SK-N-SH (cell line): ENCODE results near the gene EXOC2.

Source experiments
- CTCF ChIP-seq: fragments of 200-600 bp; sonication (generic); IDR thresholded peaks from 2 replicates; pipeline ENCODE4 v1.6.1; 2017; ENCODE audit warnings: antibody characterized with exemption, mild to moderate bottlenecking, moderate library complexity
- EP300 ChIP-seq, 2 experiments: IDR thresholded peaks; 2 replicates each; pipeline versions ENCODE4 v1.4.0 to v1.6.1; 2012; ENCODE audit warnings: borderline replicate concordance in 1 of 2, low read depth in 1 of 2, low read length in 1 of 2
- FOXJ3 ChIP-seq: sonication (generic); formaldehyde crosslinking; IDR thresholded peaks from 2 replicates; pipeline ENCODE4 v1.5.1; 2020; ENCODE audit warnings: mild to moderate bottlenecking, missing genetic modification reagents
- POLR2AphosphoS5 ChIP-seq: IDR thresholded peaks from 2 replicates; pipeline ENCODE4 v1.6.1; 2012; ENCODE audit warnings: low read depth, low read length
- RAD21 ChIP-seq: IDR thresholded peaks from 2 replicates; pipeline ENCODE4 v1.6.1; 2012; ENCODE audit warnings: mild to moderate bottlenecking, low read length
- RCOR1 ChIP-seq: fragments of 150-350 bp; IDR thresholded peaks from 2 replicates; pipeline ENCODE4 v1.6.1; 2017; ENCODE audit warnings: antibody characterized with exemption, low read length
- RFX5 ChIP-seq: IDR thresholded peaks from 2 replicates; pipeline ENCODE4 v1.6.1; 2012; ENCODE audit warnings: mild to moderate bottlenecking, improper control_type of control experiment, low read length
- TCF12 ChIP-seq: IDR thresholded peaks from 2 replicates; pipeline ENCODE4 v1.4.0; 2012
- YY1 ChIP-seq: IDR thresholded peaks from 2 replicates; pipeline ENCODE4 v1.4.0; 2012; ENCODE audit warnings: low read depth, mild to moderate bottlenecking
- TF ChIP-seq, protein P1 (sequence below): IDR thresholded peaks from 2 replicates; pipeline ENCODE4; 2012

DNA sequence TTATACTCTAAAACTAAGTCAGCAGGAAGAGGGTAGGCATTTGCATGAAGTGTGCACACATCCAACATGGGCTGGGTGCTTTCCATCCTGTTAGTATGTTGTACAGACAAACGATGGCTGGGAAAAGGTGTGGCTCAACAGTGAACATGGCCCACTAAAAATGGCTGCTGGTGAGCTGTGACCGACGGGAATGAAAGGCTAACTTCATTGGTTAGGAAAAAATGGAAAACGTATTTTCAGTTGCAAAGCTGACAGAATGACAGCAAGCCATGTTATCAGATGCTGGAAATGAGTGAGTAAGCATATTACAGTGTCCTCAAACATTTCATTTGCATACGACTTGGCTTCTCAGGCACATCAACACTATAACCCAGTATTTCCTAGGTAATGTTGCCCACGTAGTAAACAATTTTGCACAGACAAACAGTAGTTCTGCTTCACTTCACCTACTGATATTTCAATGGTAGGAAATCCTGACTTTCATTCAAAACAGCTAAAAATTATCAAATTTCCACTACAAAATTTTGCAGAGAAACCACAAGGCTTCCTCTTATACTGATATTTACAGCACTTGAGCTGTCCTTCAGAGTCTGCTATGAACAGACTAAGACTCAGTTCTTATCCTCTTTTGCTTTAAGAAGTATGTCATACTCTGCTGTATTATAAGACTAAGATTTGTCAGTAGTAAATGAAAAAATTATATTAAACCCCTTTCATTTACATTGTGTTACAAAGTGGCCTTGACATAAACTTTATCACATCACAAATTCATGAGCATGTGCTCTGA is 202.5 kb downstream of the EXOC2 start:
- no peak for TF ChIP-seq CTCF
- no peak for TF ChIP-seq RFX5
- no peak for TF ChIP-seq EP300 (IDR thresholded peaks at IDR 0.05; ENCODE audit: borderline replicate concordance in 1 of 2, low read depth in 1 of 2, low read length in 1 of 2)
- no peak for TF ChIP-seq RAD21
- no peak for TF ChIP-seq RCOR1
- no peak for TF ChIP-seq TCF12
- no peak for TF ChIP-seq POLR2AphosphoS5
- TF ChIP-seq, protein P1, sequence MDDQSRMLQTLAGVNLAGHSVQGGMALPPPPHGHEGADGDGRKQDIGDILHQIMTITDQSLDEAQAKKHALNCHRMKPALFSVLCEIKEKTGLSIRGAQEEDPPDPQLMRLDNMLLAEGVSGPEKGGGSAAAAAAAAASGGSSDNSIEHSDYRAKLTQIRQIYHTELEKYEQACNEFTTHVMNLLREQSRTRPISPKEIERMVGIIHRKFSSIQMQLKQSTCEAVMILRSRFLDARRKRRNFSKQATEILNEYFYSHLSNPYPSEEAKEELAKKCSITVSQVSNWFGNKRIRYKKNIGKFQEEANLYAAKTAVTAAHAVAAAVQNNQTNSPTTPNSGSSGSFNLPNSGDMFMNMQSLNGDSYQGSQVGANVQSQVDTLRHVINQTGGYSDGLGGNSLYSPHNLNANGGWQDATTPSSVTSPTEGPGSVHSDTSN = no peak
- TF ChIP-seq FOXJ3 (CRISPR knock-in tag) = no peak
- no peak for TF ChIP-seq YY1
